Measurements from ENCODE around the gene CTNNA2.

Gene CTNNA2

DNA sequence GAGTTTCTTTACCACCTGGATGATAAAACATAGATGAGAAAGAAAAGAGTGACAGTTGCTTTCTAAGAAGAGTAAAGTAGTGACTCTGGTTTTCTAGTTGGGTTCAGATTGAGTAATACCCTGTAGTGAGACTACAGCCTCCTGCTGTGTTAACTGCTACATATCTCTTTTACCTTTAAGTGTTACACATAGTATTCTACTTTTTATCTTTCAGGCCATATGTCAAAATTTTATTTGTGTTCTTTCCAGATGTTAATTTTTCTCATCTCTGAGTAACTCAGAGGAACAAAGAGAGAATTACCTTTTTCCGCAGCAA lies 348.2 kb downstream of the CTNNA2 start:
- TF ChIP-seq POLR2AphosphoS5 (IDR thresholded peaks at IDR 0.05; ENCODE audit: low read depth, low read length), result no peak
- no peak for TF ChIP-seq TAF1 (IDR thresholded peaks at IDR 0.05; ENCODE audit: borderline replicate concordance, low read depth, low read length)
- TF ChIP-seq POLR2A (IDR thresholded peaks at IDR 0.05; ENCODE audit: low read depth, low read length), result no peak
- FAIRE-seq, result no peak
- no peak for DNase-seq (ENCODE audit: insufficient read length)

DNA sequence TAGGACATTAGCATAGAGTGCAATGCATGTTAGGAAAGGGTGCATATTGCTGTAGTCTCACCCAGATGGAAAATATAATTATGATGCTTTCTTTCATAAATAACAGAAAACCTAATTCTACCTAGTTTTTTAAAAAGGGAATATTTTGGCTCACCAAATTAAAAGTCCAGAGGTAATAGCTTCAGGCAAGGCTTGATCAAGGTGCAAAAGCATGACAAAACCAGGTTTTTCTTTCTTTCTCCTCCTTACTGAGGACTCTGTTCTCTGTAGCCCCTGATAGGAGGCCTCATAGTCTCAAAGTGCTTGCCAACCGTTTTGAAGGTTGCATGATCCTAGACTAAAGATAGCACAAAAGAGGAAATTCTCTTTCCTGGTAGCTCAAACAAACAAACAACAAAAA lies 349.9 kb downstream of the CTNNA2 start:
- FAIRE-seq (no peak), DNase-seq (ENCODE audit: insufficient read length) (no peak)
- TF ChIP-seq POLR2A (IDR thresholded peaks at IDR 0.05; ENCODE audit: low read depth, low read length) (no peak), TAF1 (IDR thresholded peaks at IDR 0.05; ENCODE audit: borderline replicate concordance, low read depth, low read length) (no peak), POLR2AphosphoS5 (IDR thresholded peaks at IDR 0.05; ENCODE audit: low read depth, low read length) (no peak)

DNA sequence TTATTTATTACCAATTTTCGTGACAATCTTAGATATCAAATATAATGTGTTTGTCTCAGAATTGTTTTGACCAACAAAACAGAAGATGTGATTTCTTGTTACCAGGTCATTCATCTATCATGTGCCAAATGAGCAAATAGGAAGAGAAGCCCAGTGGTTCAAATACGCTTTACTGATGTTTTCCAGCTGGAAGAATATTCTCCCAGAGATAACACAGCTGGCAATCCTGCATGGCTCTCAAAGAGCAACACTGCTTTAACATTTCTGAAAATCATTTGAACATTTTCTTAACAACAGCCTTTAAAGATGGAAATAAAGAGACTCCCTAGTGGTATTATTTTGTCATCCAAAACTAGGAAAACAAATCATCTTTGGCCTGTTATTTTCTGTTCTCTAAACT lies 359.8 kb downstream of the CTNNA2 start:
- DNase-seq (ENCODE audit: insufficient read length), result no peak
- FAIRE-seq, result no peak
- no peak for TF ChIP-seq POLR2A (IDR thresholded peaks at IDR 0.05; ENCODE audit: low read depth, low read length)
- TF ChIP-seq TAF1 (IDR thresholded peaks at IDR 0.05; ENCODE audit: borderline replicate concordance, low read depth, low read length), result no peak
- TF ChIP-seq POLR2AphosphoS5 (IDR thresholded peaks at IDR 0.05; ENCODE audit: low read depth, low read length), result no peak

GRCh38 chr2:79874015-79874414 lies 361.2 kb downstream of the CTNNA2 start:
- no peak for TF ChIP-seq TAF1 (IDR thresholded peaks at IDR 0.05; ENCODE audit: borderline replicate concordance, low read depth, low read length)
- TF ChIP-seq POLR2A (IDR thresholded peaks at IDR 0.05; ENCODE audit: low read depth, low read length), result no peak
- no peak for TF ChIP-seq POLR2AphosphoS5 (IDR thresholded peaks at IDR 0.05; ENCODE audit: low read depth, low read length)
- FAIRE-seq (no peak), DNase-seq (ENCODE audit: insufficient read length) (no peak)

DNA sequence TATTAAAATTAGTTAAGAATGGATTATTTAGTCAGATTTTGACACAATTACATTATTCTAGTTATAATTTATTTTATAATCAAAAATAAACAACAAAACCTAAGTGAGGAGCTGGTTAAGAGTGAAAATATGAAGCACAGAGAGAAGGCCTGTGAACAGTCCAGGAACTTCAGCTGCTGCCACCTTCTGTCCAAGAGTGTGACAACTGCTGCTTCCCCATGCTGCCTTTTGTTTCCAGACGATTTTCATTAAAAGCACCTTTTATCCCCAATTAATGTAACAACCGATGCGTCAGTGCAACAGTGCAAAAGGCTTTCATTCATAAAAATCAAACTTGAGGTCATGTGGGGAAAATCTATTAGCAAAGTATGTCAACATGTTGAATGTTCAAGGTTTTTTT lies 363.6 kb downstream of the CTNNA2 start:
- DNase-seq (ENCODE audit: insufficient read length) (no peak), FAIRE-seq (no peak)
- TF ChIP-seq TAF1 (IDR thresholded peaks at IDR 0.05; ENCODE audit: borderline replicate concordance, low read depth, low read length) (no peak), POLR2AphosphoS5 (IDR thresholded peaks at IDR 0.05; ENCODE audit: low read depth, low read length) (no peak), POLR2A (IDR thresholded peaks at IDR 0.05; ENCODE audit: low read depth, low read length) (no peak)

DNA sequence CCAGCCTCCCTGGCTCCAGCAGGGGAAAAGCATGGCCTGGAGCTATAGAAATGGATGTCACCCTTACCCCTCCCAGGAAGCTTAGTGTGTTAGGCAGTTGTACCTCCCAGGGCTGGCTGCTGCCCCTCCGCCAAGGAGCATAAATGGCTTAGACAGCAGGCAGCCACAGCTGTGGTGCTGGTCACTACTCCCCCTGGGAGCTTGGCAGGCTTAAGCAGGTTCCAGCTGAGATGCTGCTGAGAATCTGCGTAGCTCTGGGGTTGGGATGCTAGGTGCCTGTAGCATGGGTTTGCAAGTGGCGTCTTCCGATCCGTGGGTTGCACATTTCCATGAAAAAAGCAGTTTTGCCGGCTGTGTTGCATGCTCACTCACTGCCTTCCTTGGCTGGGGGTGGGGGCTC lies 369.7 kb downstream of the CTNNA2 start:
- FAIRE-seq (no peak), DNase-seq (ENCODE audit: insufficient read length) (no peak)
- TF ChIP-seq POLR2AphosphoS5 (IDR thresholded peaks at IDR 0.05; ENCODE audit: low read depth, low read length), result no peak
- TF ChIP-seq TAF1 (IDR thresholded peaks at IDR 0.05; ENCODE audit: borderline replicate concordance, low read depth, low read length), result no peak
- TF ChIP-seq POLR2A (IDR thresholded peaks at IDR 0.05; ENCODE audit: low read depth, low read length), result no peak

DNA sequence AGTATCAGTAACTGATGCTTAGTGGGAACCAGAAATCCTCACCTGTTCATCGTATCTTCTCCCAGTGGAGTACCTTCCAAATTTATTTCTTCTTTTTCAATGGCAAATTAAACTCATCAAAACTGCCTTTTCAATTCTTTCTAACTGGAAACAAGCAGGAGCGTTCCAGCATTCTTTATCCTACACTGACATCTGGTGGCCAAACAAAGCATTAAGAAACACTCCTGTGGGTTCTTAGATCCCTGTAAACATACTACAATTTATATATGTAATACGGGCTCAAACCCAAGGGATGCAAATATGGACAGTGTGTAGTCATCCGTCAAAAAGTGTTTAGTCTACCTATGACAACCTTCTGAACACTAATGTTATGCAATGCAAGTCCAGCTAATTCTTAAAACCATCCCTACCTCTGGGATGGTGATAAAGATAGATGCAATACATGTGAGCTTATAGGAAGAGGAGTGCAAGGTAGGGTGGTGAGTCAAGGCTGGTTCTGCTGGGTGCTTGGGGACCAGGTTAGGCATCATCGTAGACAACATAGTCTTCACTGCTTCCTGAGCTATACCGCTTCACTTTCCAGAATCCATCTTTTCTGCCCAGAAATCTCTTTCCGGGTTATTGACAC lies 375.0 kb downstream of the CTNNA2 start:
- no peak for TF ChIP-seq TAF1 (IDR thresholded peaks at IDR 0.05; ENCODE audit: borderline replicate concordance, low read depth, low read length)
- no peak for TF ChIP-seq POLR2AphosphoS5 (IDR thresholded peaks at IDR 0.05; ENCODE audit: low read depth, low read length)
- no peak for TF ChIP-seq POLR2A (IDR thresholded peaks at IDR 0.05; ENCODE audit: low read depth, low read length)
- DNase-seq (ENCODE audit: insufficient read length) (no peak), FAIRE-seq (peak; percentile 21)

- DNase-seq (ENCODE audit: insufficient read length) (no peak), FAIRE-seq (no peak)
- no peak for TF ChIP-seq TAF1 (IDR thresholded peaks at IDR 0.05; ENCODE audit: borderline replicate concordance, low read depth, low read length)
- no peak for TF ChIP-seq POLR2AphosphoS5 (IDR thresholded peaks at IDR 0.05; ENCODE audit: low read depth, low read length)
- no peak for TF ChIP-seq POLR2A (IDR thresholded peaks at IDR 0.05; ENCODE audit: low read depth, low read length)
Measured at GRCh38 chr2:79892123-79892522, 379.3 kb downstream of the CTNNA2 start.

DNA sequence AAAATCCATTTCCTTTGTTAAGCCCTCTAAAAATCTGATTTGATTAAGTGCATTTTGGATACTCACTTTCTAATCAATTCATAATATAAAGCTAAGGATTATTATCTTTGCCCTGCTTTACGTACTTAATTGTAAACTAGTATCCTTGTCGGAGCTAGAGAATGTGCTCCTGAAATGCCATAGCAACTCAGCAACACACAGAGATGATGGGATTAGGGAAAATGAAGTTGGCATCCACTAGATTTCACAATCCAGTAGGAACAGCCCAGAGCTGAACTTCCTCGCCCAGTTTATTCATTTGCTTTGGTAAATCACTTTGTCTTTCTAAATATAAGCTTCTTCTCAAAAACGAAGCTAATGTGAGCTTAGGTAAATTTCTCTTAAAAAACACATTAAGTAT lies 386.3 kb downstream of the CTNNA2 start:
- FAIRE-seq, result no peak
- no peak for TF ChIP-seq POLR2A (IDR thresholded peaks at IDR 0.05; ENCODE audit: low read depth, low read length)
- no peak for TF ChIP-seq TAF1 (IDR thresholded peaks at IDR 0.05; ENCODE audit: borderline replicate concordance, low read depth, low read length)
- TF ChIP-seq POLR2AphosphoS5 (IDR thresholded peaks at IDR 0.05; ENCODE audit: low read depth, low read length), result no peak

DNA sequence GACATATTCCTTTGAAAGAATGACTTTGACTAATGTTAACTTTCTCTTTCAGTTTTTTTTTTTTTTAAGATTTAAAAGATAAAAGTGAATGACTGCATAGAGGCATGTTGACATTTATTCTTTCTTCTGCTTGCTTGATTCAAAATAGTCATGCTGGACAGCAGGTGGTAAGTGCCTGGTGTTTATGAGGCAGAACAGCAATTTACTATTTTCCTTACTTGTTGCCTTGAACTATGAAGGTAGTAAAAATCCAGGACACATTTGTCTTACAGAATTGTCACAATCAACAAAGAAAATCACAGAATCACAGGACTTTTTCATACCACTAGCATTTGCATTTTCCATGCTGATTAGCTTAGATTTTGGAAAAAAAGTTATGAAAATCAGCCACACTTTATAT lies 388.3 kb downstream of the CTNNA2 start:
- DNase-seq (ENCODE audit: insufficient read length) (no peak), FAIRE-seq (no peak)
- no peak for TF ChIP-seq POLR2A (IDR thresholded peaks at IDR 0.05; ENCODE audit: low read depth, low read length)
- TF ChIP-seq POLR2AphosphoS5 (IDR thresholded peaks at IDR 0.05; ENCODE audit: low read depth, low read length), result no peak
- TF ChIP-seq TAF1 (IDR thresholded peaks at IDR 0.05; ENCODE audit: borderline replicate concordance, low read depth, low read length), result no peak

More for the DNA sequence above, 386.3 kb downstream of the CTNNA2 start:
- DNase-seq (ENCODE audit: insufficient read length), result no peak

GRCh38 chr2:79903222-79904000 lies 390.6 kb downstream of the CTNNA2 start:
- FAIRE-seq (no peak), DNase-seq (ENCODE audit: insufficient read length) (no peak)
- TF ChIP-seq POLR2AphosphoS5 (IDR thresholded peaks at IDR 0.05; ENCODE audit: low read depth, low read length) (no peak), TAF1 (IDR thresholded peaks at IDR 0.05; ENCODE audit: borderline replicate concordance, low read depth, low read length) (no peak), POLR2A (IDR thresholded peaks at IDR 0.05; ENCODE audit: low read depth, low read length) (no peak)
